T-helper 2 cell treated with Interferon-gamma antibody and Interleukin-4, amounts not matched to agents 5 μg/mL and 100 μg/mL, for 36 hours (primary cell): ENCODE results near the gene PLEKHG4.

ENCODE experiments used
- DNase-seq: peaks from one replicate; pipeline ENCODE4 v3.0.0; 2021; ENCODE audit warnings: low spot score
- H3K27ac Mint-ChIP-seq: one replicate; pipeline ENCODE4 v1.8.0; 2021; ENCODE audit warnings: mild to moderate bottlenecking, mixed read lengths
- H3K27me3 Mint-ChIP-seq: one replicate; pipeline ENCODE4 v1.8.0; 2021; ENCODE audit warnings: low read depth, mixed read lengths
- H3K36me3 Mint-ChIP-seq: one replicate; pipeline ENCODE4 v1.8.0; 2021; ENCODE audit warnings: low read depth, mixed read lengths
- H3K4me1 Mint-ChIP-seq: one replicate; pipeline ENCODE4 v1.8.0; 2021; ENCODE audit warnings: low read depth, mixed read lengths
- H3K4me3 Mint-ChIP-seq: one replicate; pipeline ENCODE4 v1.8.0; 2022; ENCODE audit warnings: mild to moderate bottlenecking, moderate library complexity, mixed read lengths
- H3K9me3 Mint-ChIP-seq: one replicate; pipeline ENCODE4 v1.8.0; 2021; ENCODE audit warnings: mixed read lengths

The PLEKHG4 gene

DNA sequence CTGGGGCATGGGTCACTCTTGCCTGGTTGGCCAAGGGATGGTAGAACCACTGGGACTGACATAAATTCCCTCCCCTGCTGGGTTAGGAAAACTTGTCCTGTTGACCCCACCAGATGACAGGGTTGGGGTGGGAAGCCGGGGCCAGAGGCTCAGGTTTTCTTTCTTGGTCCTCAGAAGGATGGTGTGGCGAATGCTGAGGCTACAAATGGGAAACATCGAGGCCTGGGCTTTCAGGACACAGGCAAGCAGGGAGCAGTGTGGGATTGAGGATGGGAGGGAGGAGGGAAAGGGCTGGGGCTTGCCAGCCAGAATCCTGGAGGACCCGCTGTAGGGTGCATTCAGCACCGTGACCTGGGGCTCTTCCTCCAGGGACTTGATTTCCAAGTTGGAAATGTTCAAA, 14.5 kb upstream of the PLEKHG4 start:
- Mint-ChIP-seq H3K27ac (no peak overlapping the region), H3K27me3 (no peaks in the 10 kb centered on the region), H3K4me1 (peaks cover 5% of the 10 kb centered on the region), H3K36me3 (peaks cover 2% of the 10 kb centered on the region), H3K4me3 (no peak overlapping the region), H3K9me3 (no peaks in the 10 kb centered on the region)
- DNase-seq: no peak

DNA sequence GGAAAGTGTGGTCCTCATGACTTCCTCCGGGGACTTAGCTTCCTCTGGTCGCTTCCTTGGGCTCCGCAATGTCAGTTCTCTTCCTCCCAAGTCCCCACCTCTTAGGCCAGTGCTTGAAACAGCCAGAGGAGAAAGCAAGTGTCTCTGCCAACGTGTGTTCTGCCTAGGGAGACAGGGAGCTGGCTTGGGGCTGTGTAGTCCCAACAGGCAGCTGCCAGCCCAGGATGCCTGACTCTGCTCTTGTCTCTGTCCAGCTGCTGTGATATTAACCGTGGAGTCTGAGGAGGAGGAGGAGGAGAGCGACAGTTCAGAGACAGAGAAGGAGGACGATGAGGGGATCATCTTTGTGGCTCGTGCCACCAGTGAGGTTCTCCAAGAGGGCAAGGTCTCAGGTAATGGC, 13.5 kb upstream of the PLEKHG4 start:
- Mint-ChIP-seq H3K27me3 (no peaks in the 10 kb centered on the region), H3K36me3 (no peaks in the 10 kb centered on the region), H3K9me3 (no peaks in the 10 kb centered on the region), H3K27ac (no peak overlapping the region), H3K4me1 (peaks cover 2% of the 10 kb centered on the region), H3K4me3 (no peak overlapping the region)
- DNase-seq: no peak

DNA sequence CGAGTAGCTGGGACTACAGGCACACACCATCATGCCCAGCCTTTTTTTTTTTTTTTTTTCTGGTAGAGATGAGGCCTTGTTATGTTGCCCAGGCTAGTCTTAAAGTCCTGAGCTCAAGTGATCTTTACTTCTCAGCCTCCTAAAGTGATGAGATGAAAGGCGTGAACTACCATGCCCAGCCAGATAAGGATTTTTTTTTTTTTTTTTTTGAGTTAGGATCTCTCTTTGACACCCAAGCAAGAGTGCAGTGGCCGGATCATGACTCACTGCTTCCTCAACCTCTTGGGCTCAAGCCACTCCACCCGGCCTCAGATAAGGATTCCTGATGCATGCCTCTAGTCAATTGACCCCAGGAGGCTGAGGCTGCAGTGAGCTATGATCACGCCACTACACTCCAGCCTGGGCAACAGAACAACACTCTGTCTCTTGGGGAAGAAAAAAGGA, 11.2 kb upstream of the PLEKHG4 start:
- H3K4me1 Mint-ChIP-seq: no peaks in the 10 kb centered on the region
- no peaks in the 10 kb centered on the region for H3K9me3 Mint-ChIP-seq
- no peaks in the 10 kb centered on the region for H3K27me3 Mint-ChIP-seq
- H3K27ac Mint-ChIP-seq: no peak overlapping the region
- H3K4me3 Mint-ChIP-seq: no peak overlapping the region
- no peak for DNase-seq
- H3K36me3 Mint-ChIP-seq: no peaks in the 10 kb centered on the region

DNA sequence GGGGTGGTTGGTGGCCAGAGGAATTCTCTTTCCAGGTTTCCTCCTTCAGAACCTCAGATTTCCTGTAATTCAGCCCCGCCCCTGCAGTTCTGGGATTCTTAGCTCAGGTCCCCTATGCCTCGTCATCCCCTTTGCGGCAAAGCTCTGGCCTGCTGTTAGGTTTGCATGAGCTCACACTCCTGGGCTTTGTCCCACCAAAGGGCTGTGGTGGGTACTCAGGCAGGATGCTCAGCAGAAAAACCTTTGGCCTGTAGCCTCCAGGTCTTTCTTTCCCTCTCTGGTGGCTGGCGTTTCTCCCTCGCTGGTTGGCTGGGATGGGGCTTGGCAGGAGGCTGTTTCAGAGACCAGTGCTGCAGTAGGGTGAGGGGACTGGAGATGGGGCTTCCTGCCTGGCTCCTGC, 9.6 kb upstream of the PLEKHG4 start:
- no peaks in the 10 kb centered on the region for H3K4me1 Mint-ChIP-seq
- DNase-seq: no peak
- peaks cover 3% of the 10 kb centered on the region for H3K36me3 Mint-ChIP-seq
- H3K27me3 Mint-ChIP-seq: no peaks in the 10 kb centered on the region
- H3K27ac Mint-ChIP-seq: no peak overlapping the region
- no peaks in the 10 kb centered on the region for H3K9me3 Mint-ChIP-seq
- H3K4me3 Mint-ChIP-seq: no peak overlapping the region

DNA sequence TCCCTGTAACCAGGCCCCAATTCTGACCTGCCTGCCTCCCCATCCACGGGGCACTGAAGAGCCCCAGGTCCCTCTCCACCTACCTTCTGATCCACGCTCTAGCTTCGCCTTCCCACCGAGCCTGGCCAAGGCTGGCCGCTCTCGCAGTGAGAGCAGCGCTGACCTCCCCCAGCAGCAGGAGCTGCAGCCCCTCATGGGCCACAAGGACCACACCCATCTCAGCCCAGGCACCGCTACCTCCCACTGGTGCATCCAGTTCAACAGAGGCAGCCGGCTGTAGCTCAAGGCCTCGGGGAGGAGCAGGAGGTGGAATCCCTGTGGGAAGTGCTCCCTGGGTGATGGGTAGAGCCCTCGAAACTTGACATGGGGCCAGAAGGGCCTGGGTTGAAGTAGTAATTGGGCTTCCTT, 8.4 kb upstream of the PLEKHG4 start:
- DNase-seq: no peak
- no peak overlapping the region for H3K27ac Mint-ChIP-seq
- no peaks in the 10 kb centered on the region for H3K27me3 Mint-ChIP-seq
- no peaks in the 10 kb centered on the region for H3K9me3 Mint-ChIP-seq
- no peak overlapping the region for H3K4me3 Mint-ChIP-seq
- peaks cover 3% of the 10 kb centered on the region for H3K36me3 Mint-ChIP-seq
- H3K4me1 Mint-ChIP-seq: no peaks in the 10 kb centered on the region

DNA sequence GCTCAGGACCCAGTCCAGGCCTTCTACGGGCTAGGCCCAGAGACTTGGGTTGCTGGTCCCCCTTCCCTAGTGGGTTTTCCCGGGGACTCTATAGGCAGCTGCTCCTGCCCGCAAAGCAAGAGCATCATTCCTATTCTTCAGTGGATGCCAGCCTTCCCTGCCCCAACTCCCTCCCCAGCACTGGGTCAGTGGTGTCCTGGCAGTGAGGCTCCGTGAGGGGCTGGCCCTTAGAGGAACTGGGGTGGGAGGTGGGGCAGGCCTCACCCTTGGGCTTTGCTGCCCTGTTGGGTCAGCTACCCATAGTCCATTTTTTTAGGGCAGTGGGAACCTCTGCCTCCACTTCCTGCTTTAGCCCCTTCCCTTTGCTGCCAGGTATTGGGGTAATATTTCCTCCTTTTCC, 7.9 kb upstream of the PLEKHG4 start:
- H3K36me3 Mint-ChIP-seq: peaks cover 5% of the 10 kb centered on the region
- no peak overlapping the region for H3K4me3 Mint-ChIP-seq
- no peak for DNase-seq
- H3K27ac Mint-ChIP-seq: no peak overlapping the region
- no peaks in the 10 kb centered on the region for H3K4me1 Mint-ChIP-seq
- no peaks in the 10 kb centered on the region for H3K9me3 Mint-ChIP-seq
- H3K27me3 Mint-ChIP-seq: no peaks in the 10 kb centered on the region

DNA sequence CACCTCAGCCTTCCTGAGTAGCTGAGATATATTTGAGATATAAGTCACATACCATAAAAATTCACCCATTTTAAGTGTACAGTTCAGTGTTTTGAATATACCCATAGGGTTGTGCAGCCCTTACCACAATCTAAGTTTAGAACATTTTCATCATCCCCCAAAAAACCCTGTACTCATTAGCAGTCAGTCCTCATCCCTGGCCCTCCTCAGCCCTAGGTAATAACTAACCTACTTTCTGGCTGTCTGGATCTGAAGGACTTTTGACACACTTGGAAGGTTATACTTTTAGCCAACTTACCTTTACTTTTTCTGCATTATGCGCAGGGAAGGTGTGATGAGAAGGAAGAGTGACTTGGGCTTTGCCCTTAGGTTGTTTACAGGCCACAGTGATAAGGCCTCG, 4.0 kb upstream of the PLEKHG4 start:
- no peak overlapping the region for H3K27ac Mint-ChIP-seq
- H3K4me3 Mint-ChIP-seq: no peak overlapping the region
- H3K9me3 Mint-ChIP-seq: no peaks in the 10 kb centered on the region
- DNase-seq: no peak
- peaks cover 12% of the 10 kb centered on the region for H3K36me3 Mint-ChIP-seq
- peaks cover 12% of the 10 kb centered on the region for H3K4me1 Mint-ChIP-seq
- H3K27me3 Mint-ChIP-seq: no peaks in the 10 kb centered on the region

DNA sequence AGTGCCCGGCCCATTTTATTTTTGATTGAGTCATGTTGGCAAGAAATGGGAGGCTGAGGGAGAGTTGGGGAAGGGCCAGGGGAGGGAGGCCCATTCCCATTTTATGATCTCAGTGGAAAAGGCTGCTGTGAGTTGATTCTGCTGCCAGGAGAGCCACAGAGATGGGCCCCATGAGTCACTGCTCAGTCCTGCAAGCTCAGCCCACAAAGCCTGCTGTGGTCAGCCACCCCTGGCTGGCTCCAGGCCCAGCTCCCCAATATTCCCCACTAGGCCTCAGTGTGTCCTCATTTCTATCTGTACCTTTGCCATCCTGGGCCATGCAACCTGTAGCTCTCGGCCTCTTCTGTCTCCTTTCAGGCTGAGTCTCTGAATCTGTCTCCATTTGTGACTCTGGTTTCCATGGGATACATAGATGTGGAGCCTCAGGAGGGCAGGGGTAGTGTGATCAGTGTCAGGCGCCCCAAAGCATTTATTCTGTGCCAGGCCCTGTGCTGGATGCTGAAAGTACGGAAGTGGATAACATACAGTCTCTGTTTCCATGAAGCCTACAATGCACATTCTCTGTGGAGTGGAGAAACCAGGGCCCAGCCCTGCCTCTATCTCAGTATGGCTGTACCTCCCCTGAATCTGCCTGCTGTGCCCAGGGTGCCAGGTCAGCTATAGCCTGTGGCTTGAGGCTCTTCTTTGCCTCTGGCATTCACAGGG, 1.9 kb upstream of the PLEKHG4 start:
- H3K4me3 Mint-ChIP-seq: peak overlapping the region; percentile 63
- peaks cover 12% of the 10 kb centered on the region for H3K36me3 Mint-ChIP-seq
- no peaks in the 10 kb centered on the region for H3K9me3 Mint-ChIP-seq
- H3K4me1 Mint-ChIP-seq: peaks cover 13% of the 10 kb centered on the region
- H3K27ac Mint-ChIP-seq: peak overlapping the region; percentile 70
- DNase-seq: peak; percentile 35
- no peaks in the 10 kb centered on the region for H3K27me3 Mint-ChIP-seq

DNA sequence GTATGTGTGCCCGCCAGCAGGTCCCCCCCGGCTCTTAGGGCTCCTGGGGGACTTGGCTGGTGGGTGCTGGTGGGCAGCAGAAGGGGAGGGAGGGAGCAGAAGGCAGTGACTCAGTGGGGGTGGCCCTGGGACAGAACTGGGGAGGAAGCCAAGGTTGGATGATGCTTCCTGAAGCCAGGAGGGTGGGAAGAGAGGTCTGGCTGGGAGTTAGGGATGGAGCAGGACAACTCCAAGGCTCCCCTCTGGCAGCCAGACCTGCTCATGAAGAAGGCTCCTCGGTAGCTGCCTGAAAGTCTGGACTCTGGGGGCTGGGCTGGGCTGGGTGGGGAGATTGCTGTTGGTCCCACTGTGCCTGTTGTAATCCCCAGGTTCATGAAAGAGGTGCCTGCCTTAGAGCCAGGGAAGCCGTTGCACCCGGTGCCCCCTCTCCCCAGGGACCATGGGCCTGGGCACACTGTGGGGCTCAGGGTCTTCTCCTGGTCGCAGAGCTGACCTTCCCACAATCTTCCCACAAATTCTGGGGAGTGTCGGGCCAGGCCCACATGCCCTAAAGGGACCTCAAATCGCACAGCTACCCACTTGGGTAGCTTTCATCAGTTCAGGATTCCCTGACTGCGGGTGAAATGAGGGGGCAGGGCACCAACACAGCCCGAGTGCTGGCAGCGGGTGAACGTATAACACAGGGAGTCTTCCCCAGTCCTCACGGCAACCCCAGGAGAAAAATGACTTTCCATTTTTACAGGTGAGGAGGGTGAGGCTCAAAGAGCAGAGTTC, 1.1 kb upstream of the PLEKHG4 start:
- peak overlapping the region; percentile 88 for H3K4me3 Mint-ChIP-seq
- no peak for DNase-seq

DNA sequence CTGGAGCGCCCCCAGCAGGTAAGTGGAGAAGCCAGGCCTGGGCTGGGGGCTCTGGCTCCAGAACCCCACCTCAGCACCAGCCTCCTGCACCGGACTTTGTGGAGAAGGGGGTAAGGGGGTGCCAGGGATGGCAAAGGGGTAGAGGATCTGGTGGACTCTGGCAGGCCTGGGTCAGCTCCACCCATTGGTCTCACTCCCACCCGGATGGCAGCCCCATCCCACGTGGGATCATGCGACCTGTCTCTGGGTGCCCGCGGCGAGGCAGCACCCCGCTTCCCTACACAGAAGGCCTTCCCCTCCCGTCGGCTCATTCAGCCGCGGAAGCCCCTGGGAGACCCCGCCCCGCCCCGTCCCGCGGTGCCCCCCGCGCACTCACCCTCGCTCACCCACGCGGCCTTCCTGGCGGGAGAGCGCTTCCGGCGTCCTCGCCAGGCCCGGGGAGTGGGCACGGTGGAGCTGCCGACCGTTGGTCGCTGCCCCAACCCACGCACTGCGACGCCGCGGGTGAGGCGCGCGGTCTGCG, 498 bp upstream of the PLEKHG4 start:
- Mint-ChIP-seq H3K27me3 (no peaks in the 10 kb centered on the region), H3K4me3 (peak overlapping the region; percentile 88), H3K4me1 (peaks cover 13% of the 10 kb centered on the region), H3K9me3 (no peaks in the 10 kb centered on the region), H3K36me3 (peaks cover 9% of the 10 kb centered on the region), H3K27ac (peak overlapping the region; percentile 77)
- no peak for DNase-seq

More for the DNA sequence above, 1.1 kb upstream of the PLEKHG4 start:
- peaks cover 13% of the 10 kb centered on the region for H3K4me1 Mint-ChIP-seq
- no peaks in the 10 kb centered on the region for H3K27me3 Mint-ChIP-seq
- peaks cover 12% of the 10 kb centered on the region for H3K36me3 Mint-ChIP-seq
- H3K27ac Mint-ChIP-seq: peak overlapping the region; percentile 77
- H3K9me3 Mint-ChIP-seq: no peaks in the 10 kb centered on the region

DNA sequence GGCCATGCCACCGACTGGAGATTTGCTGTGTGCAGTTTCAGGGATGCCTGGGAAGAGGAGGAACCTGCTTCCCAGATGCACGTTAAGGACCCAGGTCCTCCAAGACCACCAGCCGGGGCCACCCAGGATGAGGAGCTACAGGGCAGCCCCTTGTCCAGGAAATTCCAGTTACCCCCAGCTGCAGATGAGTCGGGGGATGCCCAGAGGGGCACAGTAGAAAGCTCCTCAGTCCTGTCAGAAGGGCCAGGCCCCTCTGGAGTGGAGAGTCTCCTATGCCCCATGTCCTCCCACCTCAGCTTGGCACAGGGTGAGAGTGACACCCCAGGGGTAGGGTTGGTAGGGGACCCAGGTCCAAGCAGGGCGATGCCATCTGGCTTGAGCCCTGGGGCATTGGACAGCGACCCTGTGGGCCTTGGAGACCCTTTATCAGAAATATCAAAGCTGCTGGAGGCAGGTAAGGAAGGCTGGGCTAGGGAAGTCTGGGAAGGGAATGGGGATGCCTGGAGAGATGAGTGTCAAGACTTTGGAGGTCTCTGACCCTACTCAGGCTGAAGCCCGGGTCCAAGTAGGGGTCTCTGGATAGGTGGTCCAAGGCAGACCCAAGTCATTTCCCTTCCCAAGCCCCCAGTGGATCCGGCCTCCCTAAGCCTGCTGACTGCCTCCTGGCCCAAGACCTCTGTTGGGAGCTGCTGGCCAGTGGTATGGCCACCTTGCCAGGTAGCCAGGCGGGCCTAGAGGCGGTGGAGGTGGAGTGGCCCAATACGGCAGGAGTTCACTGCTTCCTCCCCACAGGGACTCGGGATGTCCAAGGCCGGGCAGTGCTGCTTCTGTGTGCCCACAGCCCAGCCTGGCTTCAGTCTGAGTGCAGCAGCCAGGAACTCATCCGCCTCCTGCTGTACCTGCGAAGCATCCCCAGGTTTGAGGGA, 1.0 kb downstream of the PLEKHG4 start:
- Mint-ChIP-seq H3K27ac (no peak overlapping the region), H3K9me3 (no peaks in the 10 kb centered on the region), H3K27me3 (no peaks in the 10 kb centered on the region), H3K4me1 (peaks cover 13% of the 10 kb centered on the region), H3K4me3 (peak overlapping the region; percentile 52), H3K36me3 (peaks cover 9% of the 10 kb centered on the region)
- DNase-seq: no peak

DNA sequence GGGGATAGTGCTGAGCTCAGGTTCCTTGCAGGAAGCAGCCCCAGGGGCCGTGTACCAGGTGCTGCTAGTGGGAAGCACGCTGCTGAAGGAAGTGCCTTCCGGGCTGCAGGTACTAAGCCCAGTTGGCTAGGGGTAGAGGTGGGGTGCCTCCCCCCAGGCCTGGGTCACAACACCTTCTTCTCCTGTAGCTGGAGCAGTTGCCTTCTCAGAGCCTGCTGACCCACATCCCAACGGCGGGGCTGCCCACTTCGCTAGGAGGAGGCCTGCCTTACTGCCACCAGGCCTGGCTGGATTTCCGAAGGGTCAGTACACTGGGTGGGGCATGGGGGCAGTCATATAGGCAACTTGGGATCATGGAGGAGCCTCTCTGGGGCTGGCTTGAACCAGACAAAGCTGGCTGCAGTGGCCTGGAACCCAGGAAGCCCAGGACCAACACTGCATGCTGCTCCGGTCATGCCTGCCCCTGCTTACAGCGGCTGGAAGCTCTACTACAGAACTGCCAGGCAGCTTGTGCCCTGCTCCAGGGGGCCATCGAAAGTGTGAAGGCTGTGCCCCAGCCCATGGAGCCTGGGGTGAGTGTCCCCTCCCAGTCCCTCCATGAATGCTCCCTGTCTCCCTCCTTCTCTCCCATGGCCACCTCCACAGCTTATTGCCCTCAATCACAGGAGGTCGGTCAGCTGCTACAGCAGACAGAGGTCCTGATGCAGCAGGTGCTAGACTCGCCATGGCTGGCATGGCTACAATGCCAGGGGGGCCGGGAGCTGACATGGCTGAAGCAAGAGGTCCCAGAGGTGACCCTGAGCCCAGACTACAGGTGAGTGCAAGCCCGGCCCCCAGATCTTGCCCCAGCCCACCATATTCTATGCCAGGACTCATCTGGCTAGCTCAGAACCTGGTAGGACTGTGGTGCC, 2.5 kb downstream of the PLEKHG4 start:
- no peaks in the 10 kb centered on the region for H3K9me3 Mint-ChIP-seq
- H3K4me1 Mint-ChIP-seq: peaks cover 12% of the 10 kb centered on the region
- DNase-seq: no peak
- H3K27me3 Mint-ChIP-seq: no peaks in the 10 kb centered on the region
- H3K36me3 Mint-ChIP-seq: peaks cover 4% of the 10 kb centered on the region
- H3K4me3 Mint-ChIP-seq: no peak overlapping the region
- H3K27ac Mint-ChIP-seq: no peak overlapping the region

DNA sequence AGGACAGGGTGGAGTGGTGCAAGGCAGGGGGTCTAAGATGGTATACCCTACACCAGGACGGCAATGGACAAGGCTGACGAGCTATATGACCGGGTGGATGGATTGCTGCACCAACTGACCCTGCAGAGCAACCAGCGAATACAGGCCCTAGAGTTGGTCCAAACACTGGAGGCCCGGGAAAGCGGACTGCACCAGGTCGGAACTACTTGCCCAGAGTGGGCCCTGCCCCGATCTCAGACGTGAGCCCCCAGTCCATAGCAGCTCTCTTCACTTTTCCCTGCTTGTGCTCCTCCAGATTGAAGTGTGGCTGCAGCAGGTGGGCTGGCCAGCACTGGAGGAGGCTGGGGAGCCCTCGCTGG, 3.1 kb downstream of the PLEKHG4 start:
- H3K9me3 Mint-ChIP-seq: no peaks in the 10 kb centered on the region
- no peak for DNase-seq
- no peaks in the 10 kb centered on the region for H3K27me3 Mint-ChIP-seq

More for the DNA sequence above, 3.1 kb downstream of the PLEKHG4 start:
- Mint-ChIP-seq H3K4me3 (no peak overlapping the region), H3K27ac (no peak overlapping the region), H3K36me3 (peaks cover 3% of the 10 kb centered on the region), H3K4me1 (peaks cover 11% of the 10 kb centered on the region)
